GM12875 (cell line): ENCODE data around the gene LYSMD2.

Source experiments
- H3K4me3 ChIP-seq: one replicate; pipeline ENCODE4 v1.5.1; 2011; ENCODE audit warnings: low read depth, low read length, control low read depth
- CTCF ChIP-seq: IDR thresholded peaks from 2 replicates; pipeline ENCODE4 v1.5.1; 2011; ENCODE audit warnings: low read depth, mild to moderate bottlenecking, control low read depth, inconsistent platforms, low read length, moderate library complexity, borderline replicate concordance; ENCODE audit not compliant: insufficient read depth

Gene LYSMD2

GRCh38 chr15:51688863-51689262 lies 48.6 kb downstream of the LYSMD2 start:
- TF ChIP-seq CTCF = no peak
- H3K4me3 ChIP-seq = no peak overlapping the region

DNA sequence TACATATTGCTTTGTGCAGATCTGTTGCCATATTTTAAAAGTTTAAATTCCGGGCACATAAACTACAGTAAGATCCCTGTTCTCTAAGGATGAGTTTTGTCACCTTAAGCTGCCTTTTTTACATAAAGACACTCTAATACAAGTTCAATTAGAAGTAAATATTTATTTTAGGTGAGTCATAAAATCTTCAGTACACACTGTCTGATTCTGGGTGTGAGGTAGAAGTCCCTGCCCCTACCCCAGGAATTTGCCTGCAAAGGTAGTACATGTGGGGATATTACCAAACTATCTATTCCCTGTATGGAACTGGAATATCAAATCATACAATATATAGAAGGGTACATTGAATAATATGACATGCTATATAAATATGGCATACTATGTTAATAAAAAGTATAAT lies 49.9 kb downstream of the LYSMD2 start:
- TF ChIP-seq CTCF = no peak
- no peak overlapping the region for H3K4me3 ChIP-seq

DNA sequence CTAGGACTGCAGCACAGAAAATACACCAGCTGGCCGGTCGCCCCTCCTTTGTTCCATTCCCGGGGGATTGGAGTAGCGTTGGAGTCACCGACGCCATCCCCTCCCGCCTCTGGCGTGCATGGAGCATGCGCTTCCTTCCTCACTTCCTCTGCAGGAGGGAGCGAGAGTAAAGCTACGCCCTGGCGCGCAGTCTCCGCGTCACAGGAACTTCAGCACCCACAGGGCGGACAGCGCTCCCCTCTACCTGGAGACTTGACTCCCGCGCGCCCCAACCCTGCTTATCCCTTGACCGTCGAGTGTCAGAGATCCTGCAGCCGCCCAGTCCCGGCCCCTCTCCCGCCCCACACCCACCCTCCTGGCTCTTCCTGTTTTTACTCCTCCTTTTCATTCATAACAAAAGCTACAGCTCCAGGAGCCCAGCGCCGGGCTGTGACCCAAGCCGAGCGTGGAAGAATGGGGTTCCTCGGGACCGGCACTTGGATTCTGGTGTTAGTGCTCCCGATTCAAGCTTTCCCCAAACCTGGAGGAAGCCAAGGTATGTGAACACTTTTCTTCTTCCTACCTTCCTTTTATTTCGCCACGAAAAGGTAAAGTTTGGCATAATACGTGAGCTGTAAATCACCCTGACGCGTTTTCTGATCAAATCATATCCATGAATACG lies 56.0 kb downstream of the LYSMD2 start, which contains the start of gene SCG3:
TSS of gene SCG3 (plus strand) at position 201 of the 661 bp plus-strand sequence. CDS start at position 454, 253 bp downstream.
- no peak for TF ChIP-seq CTCF

GRCh38 chr15:51680321-51680720 lies 57.1 kb downstream of the LYSMD2 start:
- TF ChIP-seq CTCF = no peak
- no peak overlapping the region for H3K4me3 ChIP-seq

More for the DNA sequence above, 56.0 kb downstream of the LYSMD2 start, which contains the start of gene SCG3:
- H3K4me3 ChIP-seq = no peak within 1 kb of the TSS

GRCh38 chr15:51678096-51678495 lies 59.4 kb downstream of the LYSMD2 start:
- TF ChIP-seq CTCF = no peak
- H3K4me3 ChIP-seq = no peak overlapping the region

DNA sequence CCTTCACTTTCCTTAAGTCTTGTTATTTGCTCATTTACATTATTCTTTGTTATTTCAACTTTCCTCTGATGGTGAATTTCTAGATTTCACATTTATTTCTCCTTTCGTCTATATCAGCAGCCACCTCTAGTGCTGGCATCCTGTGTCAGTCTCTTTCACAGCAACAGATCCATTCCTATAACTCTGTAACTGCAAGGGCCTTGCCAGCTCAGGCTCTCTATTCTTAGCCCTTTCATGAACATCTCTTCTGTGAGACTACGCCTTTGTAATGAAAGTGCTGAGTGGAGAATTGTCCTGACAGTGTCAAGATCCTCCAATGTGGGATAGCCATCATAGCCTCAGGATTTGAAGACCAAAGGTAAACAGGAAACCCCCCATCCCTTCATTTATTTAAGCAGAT lies 60.0 kb downstream of the LYSMD2 start:
- no peak for TF ChIP-seq CTCF
- no peak overlapping the region for H3K4me3 ChIP-seq

GRCh38 chr15:51677021-51677420 lies 60.4 kb downstream of the LYSMD2 start:
- no peak for TF ChIP-seq CTCF
- H3K4me3 ChIP-seq = no peak overlapping the region
